HFFc6 (cell line): ENCODE measurements around the gene PCLO. TPM values are rescaled to one million over a fixed set of nuclear protein-coding genes. Genes with fewer than 3 reads are reported as not detected.

Experiments used
- DNase-seq: peaks from one replicate; pipeline ENCODE4 v3.0.0-alpha.2; 2018
- H3K27ac Mint-ChIP-seq: 2 replicates; pipeline ENCODE4 v1.8.0; 2020; ENCODE audit warnings: mild to moderate bottlenecking, mixed read lengths
- H3K27me3 Mint-ChIP-seq: 2 replicates; pipeline ENCODE4 v1.8.0; 2021; ENCODE audit warnings: mild to moderate bottlenecking, moderate library complexity, mixed read lengths; ENCODE audit not compliant: insufficient read depth
- H3K36me3 Mint-ChIP-seq: 2 replicates; pipeline ENCODE4 v1.8.0; 2021; ENCODE audit warnings: low read depth, mixed read lengths
- H3K4me1 Mint-ChIP-seq: 2 replicates; pipeline ENCODE4 v1.8.0; 2020; ENCODE audit warnings: low read depth, mixed read lengths
- H3K4me3 Mint-ChIP-seq: 2 replicates; pipeline ENCODE4 v1.8.0; 2020; ENCODE audit warnings: mild to moderate bottlenecking, moderate library complexity, mixed read lengths
- H3K9me3 Mint-ChIP-seq: 2 replicates; pipeline ENCODE4 v1.8.0; 2020; ENCODE audit warnings: mild to moderate bottlenecking, mixed read lengths
- total RNA-seq, 6 experiments: library from RNA; stranded (reverse); fragmentation: NEBNext Ultra II Directional; extraction: Animal tissue kit (Norgen Biotek cat#: 25700); gene quantifications; 2 replicates in 1 of 6; 3 replicates in 5 of 6; pipeline ENCODE4 v1.2.3, GENCODE V29; 2021
- TF ChIP-seq, protein P1 (sequence below): fragments of 200-600 bp; sonication (generic); IDR thresholded peaks from 2 replicates; pipeline ENCODE4 v1.5.0; 2021; ENCODE audit warnings: antibody characterized with exemption, mild to moderate bottlenecking

Gene PCLO
- total RNA-seq, 6 experiments from 2014 or later: 0.64 to 2.3 (median 1.7) TPM

DNA sequence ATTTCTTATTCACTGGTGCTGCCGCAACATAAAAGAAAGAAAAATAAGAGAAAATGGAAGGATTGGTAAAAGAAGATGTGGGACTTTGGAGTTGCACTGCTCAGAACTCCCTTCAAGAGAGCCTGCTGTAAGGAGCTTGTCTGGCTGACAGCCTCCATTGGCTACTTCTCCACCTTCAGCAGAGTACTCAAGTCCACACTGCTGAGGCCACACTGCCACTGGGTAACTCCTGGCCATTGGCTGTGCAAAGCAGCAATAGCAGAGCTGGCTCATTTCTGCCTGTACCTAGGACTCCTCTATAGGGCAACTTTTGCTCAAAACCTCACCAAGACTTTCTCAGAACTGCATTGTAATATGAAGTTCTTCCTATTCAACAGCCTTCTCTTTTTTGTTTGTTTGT is 38.7 kb upstream of the PCLO start:
- Mint-ChIP-seq H3K4me1 (no peaks in the 10 kb centered on the region), H3K27ac (no peak overlapping the region), H3K36me3 (no peaks in the 10 kb centered on the region), H3K27me3 (no peaks in the 10 kb centered on the region), H3K4me3 (no peak overlapping the region), H3K9me3 (peaks cover 22% of the 10 kb centered on the region)
- DNase-seq: no peak
- TF ChIP-seq, protein P1, sequence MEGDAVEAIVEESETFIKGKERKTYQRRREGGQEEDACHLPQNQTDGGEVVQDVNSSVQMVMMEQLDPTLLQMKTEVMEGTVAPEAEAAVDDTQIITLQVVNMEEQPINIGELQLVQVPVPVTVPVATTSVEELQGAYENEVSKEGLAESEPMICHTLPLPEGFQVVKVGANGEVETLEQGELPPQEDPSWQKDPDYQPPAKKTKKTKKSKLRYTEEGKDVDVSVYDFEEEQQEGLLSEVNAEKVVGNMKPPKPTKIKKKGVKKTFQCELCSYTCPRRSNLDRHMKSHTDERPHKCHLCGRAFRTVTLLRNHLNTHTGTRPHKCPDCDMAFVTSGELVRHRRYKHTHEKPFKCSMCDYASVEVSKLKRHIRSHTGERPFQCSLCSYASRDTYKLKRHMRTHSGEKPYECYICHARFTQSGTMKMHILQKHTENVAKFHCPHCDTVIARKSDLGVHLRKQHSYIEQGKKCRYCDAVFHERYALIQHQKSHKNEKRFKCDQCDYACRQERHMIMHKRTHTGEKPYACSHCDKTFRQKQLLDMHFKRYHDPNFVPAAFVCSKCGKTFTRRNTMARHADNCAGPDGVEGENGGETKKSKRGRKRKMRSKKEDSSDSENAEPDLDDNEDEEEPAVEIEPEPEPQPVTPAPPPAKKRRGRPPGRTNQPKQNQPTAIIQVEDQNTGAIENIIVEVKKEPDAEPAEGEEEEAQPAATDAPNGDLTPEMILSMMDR: no peak

DNA sequence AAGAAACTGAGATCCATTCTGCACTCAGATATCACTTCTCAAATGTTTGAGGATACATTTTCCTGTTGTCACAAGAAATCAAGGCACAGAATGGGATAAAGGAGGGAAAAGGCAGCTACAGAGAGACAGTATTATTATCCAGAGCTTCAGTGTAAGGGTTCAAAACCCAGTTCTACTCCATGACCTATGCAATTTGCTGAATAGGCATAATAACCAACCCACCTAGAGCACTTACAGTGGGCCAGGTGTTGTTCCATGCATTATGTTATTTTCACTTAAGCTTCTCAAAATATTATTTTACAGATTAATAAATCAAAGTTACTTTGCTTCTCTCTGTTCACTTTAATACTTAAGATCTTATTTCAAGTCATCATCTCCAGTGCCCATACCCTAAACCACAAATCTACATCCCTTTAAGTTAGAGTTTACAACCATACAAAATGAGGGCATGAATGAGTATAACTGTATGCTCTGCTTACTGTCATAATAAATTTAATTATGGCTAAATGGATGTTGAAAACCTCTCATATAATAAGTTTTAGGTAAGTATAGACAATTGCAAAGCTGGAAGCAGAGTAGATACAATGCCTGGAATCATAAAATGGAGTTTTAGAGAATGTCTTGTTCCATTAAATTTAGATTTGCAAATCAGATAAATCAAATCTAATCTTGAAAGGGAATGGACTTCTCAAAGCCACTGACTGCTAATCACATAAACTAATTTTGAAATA is 28.1 kb upstream of the PCLO start:
- peaks cover 7% of the 10 kb centered on the region for H3K9me3 Mint-ChIP-seq
- TF ChIP-seq, protein P1: no peak
- no peak overlapping the region for H3K27ac Mint-ChIP-seq
- no peak overlapping the region for H3K4me3 Mint-ChIP-seq
- no peaks in the 10 kb centered on the region for H3K4me1 Mint-ChIP-seq
- H3K36me3 Mint-ChIP-seq: no peaks in the 10 kb centered on the region
- DNase-seq: no peak
- no peaks in the 10 kb centered on the region for H3K27me3 Mint-ChIP-seq

DNA sequence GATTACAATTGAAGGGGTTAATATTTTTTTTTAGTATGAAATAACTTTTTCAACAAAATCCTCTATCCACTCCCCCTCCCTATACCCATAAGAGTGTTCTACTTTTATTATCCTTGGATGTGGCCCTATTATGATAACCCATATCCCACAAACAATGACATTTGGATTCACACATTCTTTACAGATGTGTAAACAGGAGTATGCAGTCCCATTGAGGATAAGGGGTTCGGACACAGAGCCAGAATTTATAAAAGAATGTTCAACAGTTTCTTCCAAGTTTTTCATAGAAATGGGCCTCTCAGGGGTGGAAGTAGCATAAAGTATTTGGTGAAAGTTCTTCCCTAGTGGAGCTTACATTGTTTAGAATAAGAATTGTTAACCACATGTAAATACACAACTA is 16.1 kb upstream of the PCLO start:
- H3K27ac Mint-ChIP-seq: no peak overlapping the region
- no peaks in the 10 kb centered on the region for H3K27me3 Mint-ChIP-seq
- H3K4me3 Mint-ChIP-seq: no peak overlapping the region
- H3K4me1 Mint-ChIP-seq: no peaks in the 10 kb centered on the region
- peaks cover 42% of the 10 kb centered on the region for H3K9me3 Mint-ChIP-seq
- TF ChIP-seq, protein P1: no peak
- no peak for DNase-seq
- no peaks in the 10 kb centered on the region for H3K36me3 Mint-ChIP-seq

DNA sequence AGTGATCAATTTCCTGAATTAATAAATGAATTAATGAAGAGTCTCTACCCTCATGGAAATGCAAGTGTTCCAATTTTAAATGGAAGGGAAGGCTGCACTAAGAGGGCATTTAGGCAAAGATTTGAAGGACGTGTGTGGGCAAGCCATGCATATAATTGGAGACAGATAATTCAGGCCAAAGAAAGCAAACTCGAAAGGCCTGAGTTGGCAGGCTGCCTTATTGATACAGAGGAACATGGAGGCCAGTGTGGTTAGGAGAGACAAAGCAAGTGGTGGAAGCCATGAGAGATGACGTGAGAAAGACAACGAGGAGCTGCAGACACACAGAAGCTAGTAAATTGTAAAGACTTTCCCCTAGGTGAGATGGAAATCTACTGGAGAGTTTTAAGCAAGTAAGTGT is 15.4 kb upstream of the PCLO start:
- Mint-ChIP-seq H3K9me3 (peaks cover 38% of the 10 kb centered on the region), H3K27ac (no peak overlapping the region), H3K4me3 (no peak overlapping the region), H3K27me3 (no peaks in the 10 kb centered on the region), H3K36me3 (no peaks in the 10 kb centered on the region), H3K4me1 (no peaks in the 10 kb centered on the region)
- TF ChIP-seq, protein P1: no peak
- DNase-seq: no peak

DNA sequence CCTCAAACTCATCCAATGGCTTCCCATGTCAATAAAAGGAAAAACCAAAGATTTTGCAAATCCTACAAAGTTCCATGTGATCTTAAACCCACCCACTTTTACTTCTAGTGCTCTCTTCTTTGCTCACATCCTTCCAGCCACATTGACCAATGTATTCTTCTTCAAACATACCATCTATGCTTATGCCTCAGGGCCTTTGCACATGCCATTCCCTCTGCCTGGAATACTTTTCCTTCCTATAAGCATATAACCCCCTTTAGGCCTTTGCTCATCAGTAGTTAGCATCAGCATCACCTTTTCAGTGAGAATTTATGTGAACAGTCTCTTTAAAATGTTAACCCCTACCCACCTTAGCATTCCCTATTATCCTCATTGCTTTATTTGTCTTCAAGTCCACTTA is 11.0 kb upstream of the PCLO start:
- Mint-ChIP-seq H3K36me3 (no peaks in the 10 kb centered on the region), H3K4me3 (no peak overlapping the region), H3K9me3 (peaks cover 32% of the 10 kb centered on the region), H3K4me1 (no peaks in the 10 kb centered on the region), H3K27me3 (no peaks in the 10 kb centered on the region), H3K27ac (no peak overlapping the region)
- TF ChIP-seq, protein P1: no peak
- no peak for DNase-seq
